Rectal smooth muscle tissue (tissue), 1 donor: ENCODE measurements around the gene NUAK1.

Experiments
- H3K27ac ChIP-seq: one replicate; pipeline ENCODE4 v1.7.0; 2013; ENCODE audit warnings: low read depth, low read length, inconsistent platforms
- H3K27me3 ChIP-seq: one replicate; pipeline ENCODE4 v1.7.0; 2013; ENCODE audit warnings: low read length; ENCODE audit not compliant: control insufficient read depth, insufficient read depth
- H3K36me3 ChIP-seq: one replicate; pipeline ENCODE4 v1.7.0; 2013; ENCODE audit warnings: low read length; ENCODE audit not compliant: control insufficient read depth, insufficient read depth
- H3K4me1 ChIP-seq: one replicate; pipeline ENCODE4 v1.7.0; 2013; ENCODE audit warnings: low read length; ENCODE audit not compliant: control insufficient read depth, insufficient read depth
- H3K4me3 ChIP-seq: one replicate; pipeline ENCODE4 v1.7.0; 2013; ENCODE audit warnings: low read length
- H3K9ac ChIP-seq: one replicate; pipeline ENCODE4 v1.7.0; 2013; ENCODE audit warnings: low read length

NUAK1 gene

GRCh38 chr12:106067606-106068205 lies 71.0 kb downstream of the NUAK1 start:
- no peak overlapping the region for H3K9ac ChIP-seq
- no peaks in the 10 kb centered on the region for H3K4me1 ChIP-seq
- no peaks in the 10 kb centered on the region for H3K27me3 ChIP-seq
- no peak overlapping the region for H3K27ac ChIP-seq
- no peak overlapping the region for H3K4me3 ChIP-seq
- no peaks in the 10 kb centered on the region for H3K36me3 ChIP-seq

GRCh38 chr12:106066726-106067325 lies 71.9 kb downstream of the NUAK1 start:
- Histone ChIP-seq H3K4me1 (no peaks in the 10 kb centered on the region), H3K9ac (no peak overlapping the region), H3K36me3 (no peaks in the 10 kb centered on the region), H3K4me3 (no peak overlapping the region), H3K27ac (no peak overlapping the region), H3K27me3 (no peaks in the 10 kb centered on the region)

DNA sequence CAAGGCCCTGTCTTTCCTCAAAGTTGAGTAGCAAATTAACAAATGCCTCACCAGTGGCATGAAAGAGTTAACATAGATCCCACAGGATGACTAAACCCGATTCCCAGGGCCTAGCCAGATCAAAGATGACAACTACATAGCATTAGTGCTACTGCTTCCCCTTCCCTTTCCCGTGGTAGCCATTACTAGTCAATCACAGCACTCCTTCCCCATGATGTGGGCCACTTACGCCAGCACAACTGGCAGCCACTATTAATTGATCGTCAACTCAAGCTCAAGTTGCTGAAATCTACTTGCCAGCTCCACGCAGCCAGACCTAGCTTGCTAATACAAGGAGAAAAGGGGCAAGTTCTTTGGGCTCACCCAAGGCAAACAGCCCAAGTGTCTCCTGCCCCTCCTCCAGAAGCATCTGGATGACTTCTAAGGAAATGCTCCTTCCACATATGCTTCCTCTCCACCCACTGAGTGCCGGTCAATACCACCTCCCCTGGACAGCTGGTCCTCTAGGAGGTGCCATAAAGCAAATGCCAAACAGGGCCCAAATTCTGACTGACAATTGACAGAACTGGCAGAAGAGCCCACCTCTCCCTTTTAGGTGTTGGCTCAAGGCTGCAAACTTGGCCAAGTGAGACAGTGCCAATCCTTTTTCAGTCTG lies 72.6 kb downstream of the NUAK1 start:
- Histone ChIP-seq H3K27ac (no peak overlapping the region), H3K27me3 (no peaks in the 10 kb centered on the region), H3K36me3 (no peaks in the 10 kb centered on the region), H3K4me1 (no peaks in the 10 kb centered on the region), H3K4me3 (no peak overlapping the region), H3K9ac (no peak overlapping the region)

DNA sequence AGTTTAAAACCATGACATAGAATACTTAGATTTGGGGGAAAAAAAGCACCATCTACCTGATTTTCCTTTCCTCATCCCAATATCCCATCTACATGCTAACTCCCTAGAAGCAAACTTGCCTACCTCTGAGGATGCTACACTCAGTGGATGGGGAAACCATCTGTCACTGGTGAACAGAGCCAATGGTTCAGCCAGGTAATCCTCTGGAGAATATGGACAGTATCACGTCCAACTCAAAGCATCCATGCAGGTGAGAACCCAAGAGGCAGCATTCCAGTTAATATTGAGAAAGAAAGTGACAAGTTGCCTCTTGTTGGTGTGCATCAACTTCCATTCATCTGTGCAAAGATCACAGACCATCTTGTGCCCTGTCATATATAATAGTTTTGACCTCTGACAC lies 73.2 kb downstream of the NUAK1 start:
- Histone ChIP-seq H3K27me3 (no peaks in the 10 kb centered on the region), H3K4me3 (no peak overlapping the region), H3K36me3 (no peaks in the 10 kb centered on the region), H3K4me1 (no peaks in the 10 kb centered on the region), H3K9ac (no peak overlapping the region), H3K27ac (no peak overlapping the region)

- Histone ChIP-seq H3K36me3 (no peaks in the 10 kb centered on the region), H3K9ac (no peak overlapping the region), H3K4me1 (no peaks in the 10 kb centered on the region), H3K27me3 (no peaks in the 10 kb centered on the region), H3K4me3 (no peak overlapping the region), H3K27ac (no peak overlapping the region)
Observed at GRCh38 chr12:106064721-106065021, 74.1 kb downstream of the NUAK1 start.

GRCh38 chr12:106063826-106064720 lies 74.7 kb downstream of the NUAK1 start:
- no peak overlapping the region for H3K9ac ChIP-seq
- H3K36me3 ChIP-seq: no peaks in the 10 kb centered on the region
- no peak overlapping the region for H3K27ac ChIP-seq
- no peaks in the 10 kb centered on the region for H3K27me3 ChIP-seq
- H3K4me1 ChIP-seq: no peaks in the 10 kb centered on the region
- no peak overlapping the region for H3K4me3 ChIP-seq

- H3K4me3 ChIP-seq: no peak overlapping the region
- H3K9ac ChIP-seq: no peak overlapping the region
- no peak overlapping the region for H3K27ac ChIP-seq
- no peaks in the 10 kb centered on the region for H3K27me3 ChIP-seq
- H3K4me1 ChIP-seq: no peaks in the 10 kb centered on the region
- H3K36me3 ChIP-seq: no peaks in the 10 kb centered on the region
Observed at GRCh38 chr12:106062693-106063092, 76.1 kb downstream of the NUAK1 start.

GRCh38 chr12:106058256-106059182 lies 80.2 kb downstream of the NUAK1 start:
- no peak overlapping the region for H3K27ac ChIP-seq
- no peaks in the 10 kb centered on the region for H3K27me3 ChIP-seq
- H3K36me3 ChIP-seq: no peaks in the 10 kb centered on the region
- no peaks in the 10 kb centered on the region for H3K4me1 ChIP-seq
- no peak overlapping the region for H3K4me3 ChIP-seq
- no peak overlapping the region for H3K9ac ChIP-seq

DNA sequence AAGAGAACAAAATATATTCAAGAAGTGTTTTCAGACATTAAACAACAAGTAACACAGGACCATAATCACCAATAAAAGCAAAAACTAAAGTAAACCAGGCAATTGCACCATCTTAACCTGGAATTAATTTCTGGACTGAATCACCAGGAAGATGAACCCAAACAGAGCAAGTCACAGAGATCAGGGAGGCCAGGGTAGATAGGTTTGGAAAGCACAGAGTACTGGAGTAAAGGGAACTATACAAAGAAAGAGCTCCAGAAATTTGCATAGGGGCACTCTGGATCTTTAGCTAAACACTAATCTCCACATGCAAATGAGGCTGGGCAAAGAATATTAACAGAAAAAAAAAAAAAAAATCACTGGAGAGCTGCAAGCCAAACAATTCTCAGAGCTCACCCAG lies 84.7 kb downstream of the NUAK1 start:
- Histone ChIP-seq H3K4me3 (no peak overlapping the region), H3K27ac (no peak overlapping the region), H3K9ac (no peak overlapping the region), H3K27me3 (no peaks in the 10 kb centered on the region), H3K4me1 (no peaks in the 10 kb centered on the region), H3K36me3 (no peaks in the 10 kb centered on the region)

GRCh38 chr12:106051853-106052531 lies 86.8 kb downstream of the NUAK1 start:
- Histone ChIP-seq H3K27ac (no peak overlapping the region), H3K27me3 (no peaks in the 10 kb centered on the region), H3K36me3 (no peaks in the 10 kb centered on the region), H3K9ac (no peak overlapping the region), H3K4me1 (no peaks in the 10 kb centered on the region), H3K4me3 (no peak overlapping the region)

GRCh38 chr12:106049546-106049945 lies 89.2 kb downstream of the NUAK1 start:
- Histone ChIP-seq H3K27ac (no peak overlapping the region), H3K36me3 (no peaks in the 10 kb centered on the region), H3K4me1 (no peaks in the 10 kb centered on the region), H3K9ac (no peak overlapping the region), H3K27me3 (no peaks in the 10 kb centered on the region), H3K4me3 (no peak overlapping the region)
